Adrenal gland (tissue), 5 donors: Measurements from ENCODE around the gene USP53.

ENCODE experiments used
- CTCF ChIP-seq, 6 experiments: fragments of 450-650 bp in 4 of 6; fragments of 200-600 bp in 2 of 6; sonication (generic) in 1 of 6; IDR thresholded peaks; 1 replicate in 5 of 6; 2 replicates in 1 of 6; pipeline versions ENCODE4 v1.5.1 to v1.8.0; 2016 to 2021; ENCODE audit warnings: antibody characterized with exemption in 6 of 6, mild to moderate bottlenecking in 2 of 6, moderate library complexity in 1 of 6
- POLR2A ChIP-seq, 2 donors: fragments of 450-650 bp; IDR thresholded peaks; one replicate each; pipeline ENCODE4 v1.6.1; 2017; ENCODE audit warnings: antibody characterized with exemption in 2 of 2, mild to moderate bottlenecking in 2 of 2, moderate library complexity in 1 of 2
- donor health status: DM: no; HTN: no; CAD: no.

GRCh38 chr4:119240568-119240967 lies 28.1 kb downstream of the USP53 start:
- TF ChIP-seq CTCF (IDR thresholded peaks at IDR 0.05) (no peak), POLR2A (IDR thresholded peaks at IDR 0.05) (no peak)
